Stimulated activated naive CD8-positive, alpha-beta T cell treated with anti-CD3 and anti-CD28 coated beads, Interleukin-15, Interleukin-2, amounts not matched to agents 100 U/mL and 50 U/mL, for 24 hours (primary cell): ENCODE measurements around the gene WDR62.

Experiments
- ATAC-seq: fragments of 150-1000 bp; cut with Tn5 transposase; one replicate; pipeline ENCODE4 v1.10.0; 2021
- DNase-seq: peaks from one replicate; pipeline ENCODE4 v3.0.0; 2021

The WDR62 gene

GRCh38 chr19:36054733-36055686, at the start of gene WDR62:
Gene WDR62 (plus strand): TSS chr19:36054897. CDS start chr19:36054972, 75 bp downstream.
- DNase-seq (peak; percentile 96), ATAC-seq (peak; percentile 82)

GRCh38 chr19:36006955-36007354, 47.7 kb upstream of the WDR62 start:
- no peak for ATAC-seq
- no peak for DNase-seq

- no peak for ATAC-seq
- DNase-seq, result no peak
Measured at GRCh38 chr19:36008336-36008978, 46.2 kb upstream of the WDR62 start, which contains the start of gene SYNE4. Gene SYNE4 (minus strand): TSS chr19:36008813. CDS start chr19:36008681, 132 bp downstream.

GRCh38 chr19:36009220-36009619, 45.5 kb upstream of the WDR62 start:
- ATAC-seq (no peak), DNase-seq (peak; percentile 68)

- DNase-seq (no peak), ATAC-seq (no peak)
Measured at GRCh38 chr19:36009633-36010379, 44.9 kb upstream of the WDR62 start.

- ATAC-seq (no peak), DNase-seq (no peak)
Measured at GRCh38 chr19:36010402-36010801, 44.3 kb upstream of the WDR62 start.

GRCh38 chr19:36013280-36014011, 41.3 kb upstream of the WDR62 start:
- DNase-seq (no peak), ATAC-seq (no peak)

GRCh38 chr19:36014012-36014924, 40.4 kb upstream of the WDR62 start, which contains the start of gene ALKBH6:
Gene ALKBH6 (minus strand): TSS chr19:36014213. CDS start chr19:36013397, 816 bp downstream.
- DNase-seq (peak; percentile 100), ATAC-seq (peak; percentile 99)

- ATAC-seq, result no peak
- DNase-seq, result no peak
Measured at GRCh38 chr19:36019061-36019670, 35.5 kb upstream of the WDR62 start.

- DNase-seq (no peak), ATAC-seq (no peak)
Measured at GRCh38 chr19:36023432-36023831, 31.3 kb upstream of the WDR62 start.

GRCh38 chr19:36025541-36025940, 29.2 kb upstream of the WDR62 start:
- DNase-seq (no peak), ATAC-seq (no peak)

GRCh38 chr19:36026091-36026876, 28.4 kb upstream of the WDR62 start:
- no peak for ATAC-seq
- DNase-seq, result no peak

GRCh38 chr19:36027696-36028095, 27.0 kb upstream of the WDR62 start:
- DNase-seq (no peak), ATAC-seq (no peak)

GRCh38 chr19:36028313-36029041, 26.2 kb upstream of the WDR62 start:
- ATAC-seq (no peak), DNase-seq (no peak)

- no peak for ATAC-seq
- DNase-seq, result no peak
Measured at GRCh38 chr19:36030264-36031148, 24.2 kb upstream of the WDR62 start.

GRCh38 chr19:36031308-36031707, 23.4 kb upstream of the WDR62 start:
- DNase-seq (no peak), ATAC-seq (no peak)
